ENCODE measurements around the gene RAD51C.

GRCh38 chr17:58722274-58722673 lies 29.9 kb downstream of the RAD51C start:
- no peak for TF ChIP-seq IRF1 (CRISPR knock-in tag; IDR thresholded peaks at IDR 0.05)
- no peak for TF ChIP-seq CTCF (IDR thresholded peaks at IDR 0.05)
- no peak for TF ChIP-seq ZNF416 (CRISPR knock-in tag; IDR thresholded peaks at IDR 0.05)
- no peak for TF ChIP-seq SMAD4 (CRISPR knock-in tag; IDR thresholded peaks at IDR 0.05)
